Liver (tissue), 3 donors: ENCODE measurements around the gene FBXW7.

Experiments
- ATF3 ChIP-seq: IDR thresholded peaks from 2 replicates; pipeline ENCODE4 v1.6.1; 2016; ENCODE audit warnings: antibody characterized with exemption
- CTCF ChIP-seq: fragments of 150-350 bp; IDR thresholded peaks from 2 replicates; pipeline ENCODE4 v1.5.1; 2017; ENCODE audit warnings: improper control_type of control experiment, low read depth, low read length; ENCODE audit not compliant: missing input control
- HNF4G ChIP-seq: IDR thresholded peaks from 2 replicates; pipeline ENCODE4 v1.6.1; 2016; ENCODE audit warnings: antibody characterized with exemption
- JUND ChIP-seq, 2 donors: IDR thresholded peaks; 2 replicates each; pipeline ENCODE4 v1.6.1; 2016; ENCODE audit warnings: antibody characterized with exemption in 2 of 2
- REST ChIP-seq: IDR thresholded peaks from 2 replicates; pipeline ENCODE4 v1.6.1; 2016; ENCODE audit warnings: antibody characterized with exemption, mild to moderate bottlenecking
- RXRA ChIP-seq, 2 donors: IDR thresholded peaks; 2 replicates each; pipeline ENCODE4 v1.6.1; 2017 to 2018; ENCODE audit warnings: antibody characterized with exemption in 2 of 2, mild to moderate bottlenecking in 1 of 2
- SP1 ChIP-seq: IDR thresholded peaks from 2 replicates; pipeline ENCODE4 v1.6.1; 2018; ENCODE audit warnings: antibody characterized with exemption, mild to moderate bottlenecking
- TAF1 ChIP-seq: conservative IDR thresholded peaks from 2 replicates; pipeline ENCODE4 v1.6.1; 2016; ENCODE audit warnings: antibody characterized with exemption, mild to moderate bottlenecking
- ZBTB33 ChIP-seq: IDR thresholded peaks from 2 replicates; pipeline ENCODE4 v1.6.1; 2016; ENCODE audit warnings: antibody characterized with exemption
- TF ChIP-seq, protein P1 (sequence below): IDR thresholded peaks from 2 replicates; pipeline ENCODE4 v1.6.1; 2016; ENCODE audit warnings: antibody characterized with exemption
- donor health status: healthy.
- donor health status: healthy.

DNA sequence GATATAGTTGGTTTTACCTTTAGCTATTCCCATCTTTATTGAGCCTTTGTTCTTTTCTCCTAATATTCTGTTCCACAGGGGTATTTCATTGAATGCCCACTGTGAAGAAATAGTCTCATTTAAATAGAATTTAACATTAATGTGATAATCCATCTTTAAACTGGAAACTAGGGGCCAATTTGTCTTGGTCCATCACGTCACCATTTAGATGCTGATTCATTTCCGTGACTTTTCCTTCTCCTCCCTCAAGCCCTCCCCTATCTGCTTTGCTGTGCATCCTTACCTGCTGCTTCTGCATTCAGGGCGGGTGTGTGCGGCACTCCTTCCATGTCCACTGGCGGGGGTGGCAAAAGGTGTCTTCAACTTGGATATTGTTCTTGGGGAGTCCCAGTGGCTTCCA, 241.1 kb downstream of the FBXW7 start:
- no peak for TF ChIP-seq SP1
- no peak for TF ChIP-seq REST
- no peak for TF ChIP-seq CTCF
- TF ChIP-seq, protein P1, sequence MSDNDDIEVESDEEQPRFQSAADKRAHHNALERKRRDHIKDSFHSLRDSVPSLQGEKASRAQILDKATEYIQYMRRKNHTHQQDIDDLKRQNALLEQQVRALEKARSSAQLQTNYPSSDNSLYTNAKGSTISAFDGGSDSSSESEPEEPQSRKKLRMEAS: no peak
- no peak for TF ChIP-seq ATF3
- TF ChIP-seq HNF4G: no peak
- no peak for TF ChIP-seq TAF1
- no peak for TF ChIP-seq RXRA (IDR thresholded peaks at IDR 0.05)
- TF ChIP-seq JUND (IDR thresholded peaks at IDR 0.05): no peak
- TF ChIP-seq ZBTB33: no peak
